Non-pigmented ciliary epithelial cell (primary cell): ENCODE results near the gene NELFA.

Experiments
- DNase-seq: peaks from one replicate; pipeline ENCODE4 v3.0.0-alpha.2; 2010; ENCODE audit warnings: low read depth

NELFA gene

GRCh38 chr4:1937550-1937949 is 71.2 kb downstream of the NELFA start:
- DNase-seq, result no peak

- no peak for DNase-seq
Observed at GRCh38 chr4:1933700-1934099, 75.1 kb downstream of the NELFA start.

- DNase-seq, result no peak
Observed at GRCh38 chr4:1932736-1933135, 76.0 kb downstream of the NELFA start.
